ENCODE results near the gene SLC9A7. TPM values are rescaled to one million over a fixed set of nuclear protein-coding genes. Genes with fewer than 3 reads are reported as not detected.
A peak's percentile ranks its signal among the peaks of the same experiment; 100 is the strongest.

Gene SLC9A7
- total and polyA plus RNA-seq, 2 experiments from 2014 or later = 2.5 to 15.4 TPM

GRCh38 chrX:46648660-46649059 is 110.3 kb downstream of the SLC9A7 start:
- peaks cover 1% of the 10 kb centered on the region; the same call in 1 of the 3 replicates for H3K9me3 Mint-ChIP-seq

More at GRCh38 chrX:46648660-46649059, 110.3 kb downstream of the SLC9A7 start:
- H3K9me2 ChIP-seq (ENCODE audit: insufficient read depth) = no peaks in the 10 kb centered on the region
- Mint-ChIP-seq H3K36me3 (ENCODE audit: low read depth) (peaks cover 27% of the 10 kb centered on the region), H3K4me1 (peaks cover 52% of the 10 kb centered on the region), H3K27ac (peak overlapping the region; percentile 98), H3K4me3 (peak overlapping the region; percentile 56), H3K27me3 (ENCODE audit: insufficient read depth, low read depth, poor library complexity) (peaks cover 6% of the 10 kb centered on the region)
- H3F3A ChIP-seq (replicated peaks; ENCODE audit: low read depth) = peaks cover 8% of the 10 kb centered on the region; the same call in 1 of the 2 replicates
- H3K4me2 ChIP-seq = peak overlapping the region; percentile 62
- H3K27me3 ChIP-seq (ENCODE audit: insufficient read depth) = no peaks in the 10 kb centered on the region
- H2AFZ ChIP-seq = no peak overlapping the region
- ATAC-seq = peak; percentile 55
- DNase-seq (ENCODE audit: low spot score) = peak; percentile 50
- H3K79me2 ChIP-seq (replicated peaks; ENCODE audit: insufficient read depth) = no peaks in the 10 kb centered on the region
- H3K4me3 ChIP-seq = peak overlapping the region; percentile 19; the same call in 1 of the 2 replicates
- no peaks in the 10 kb centered on the region for H4K20me1 ChIP-seq (replicated peaks; ENCODE audit: insufficient read depth)
- peak overlapping the region; percentile 97 for H3K27ac ChIP-seq (ENCODE audit: low read depth)
- TF ChIP-seq JUNB (IDR thresholded peaks at IDR 0.05; ENCODE audit: unreplicated experiment) = no peak
- TF ChIP-seq EZH2phosphoT487 (IDR thresholded peaks at IDR 0.05; ENCODE audit: unreplicated experiment) = no peak
- no peak for TF ChIP-seq ZNF114 (CRISPR knock-in tag; IDR thresholded peaks at IDR 0.05)
- TF ChIP-seq ZNF462 (CRISPR knock-in tag; IDR thresholded peaks at IDR 0.05) = no peak
- TF ChIP-seq POLR2AphosphoS5 (IDR thresholded peaks at IDR 0.05; ENCODE audit: low read depth) = no peak
- TF ChIP-seq CTCF (conservative IDR thresholded peaks at IDR 0.05; ENCODE audit: low read depth in 2 of 2) = no peak
- TF ChIP-seq NANOG (IDR thresholded peaks at IDR 0.05; ENCODE audit: borderline replicate concordance) = no peak
- TF ChIP-seq STAT1 (IDR thresholded peaks at IDR 0.05; ENCODE audit: unreplicated experiment) = no peak
- TF ChIP-seq REST (IDR thresholded peaks at IDR 0.05; ENCODE audit: unreplicated experiment) = no peak
- no peak for TF ChIP-seq EZH2 (IDR thresholded peaks at IDR 0.05; ENCODE audit: low read depth, unreplicated experiment)
- no peaks in the 10 kb centered on the region for H3K36me3 ChIP-seq (ENCODE audit: insufficient read depth)
- H3K4me1 ChIP-seq (ENCODE audit: insufficient read depth) = peaks cover 26% of the 10 kb centered on the region

All from GM23338 (cell line).